ENCODE data around the gene LRRC34. TPM values are rescaled to one million over a fixed set of nuclear protein-coding genes. Genes with fewer than 3 reads are reported as not detected.

Gene LRRC34
- total RNA-seq = 1.2 and 2.2 TPM in 2 replicates

GRCh38 chr3:169812332-169813235, at the start of gene LRRC34, which contains the start of gene LRRIQ4:
Gene LRRC34 (minus strand): TSS chr3:169812904. CDS start chr3:169812548, 356 bp downstream.
Gene LRRIQ4 (plus strand): TSS chr3:169812870. CDS start chr3:169821922, 9,052 bp downstream.

GRCh38 chr3:169772897-169773816, 39.5 kb downstream of the LRRC34 start, which contains the start of gene MYNN:
Gene MYNN (plus strand): TSS chr3:169773396. CDS start chr3:169774296, 900 bp downstream.

GRCh38 chr3:169769287-169770181, 43.2 kb downstream of the LRRC34 start, which contains the start of gene ACTRT3:
Gene ACTRT3 (minus strand): TSS chr3:169769561. CDS start chr3:169769520, 41 bp downstream.

DNA sequence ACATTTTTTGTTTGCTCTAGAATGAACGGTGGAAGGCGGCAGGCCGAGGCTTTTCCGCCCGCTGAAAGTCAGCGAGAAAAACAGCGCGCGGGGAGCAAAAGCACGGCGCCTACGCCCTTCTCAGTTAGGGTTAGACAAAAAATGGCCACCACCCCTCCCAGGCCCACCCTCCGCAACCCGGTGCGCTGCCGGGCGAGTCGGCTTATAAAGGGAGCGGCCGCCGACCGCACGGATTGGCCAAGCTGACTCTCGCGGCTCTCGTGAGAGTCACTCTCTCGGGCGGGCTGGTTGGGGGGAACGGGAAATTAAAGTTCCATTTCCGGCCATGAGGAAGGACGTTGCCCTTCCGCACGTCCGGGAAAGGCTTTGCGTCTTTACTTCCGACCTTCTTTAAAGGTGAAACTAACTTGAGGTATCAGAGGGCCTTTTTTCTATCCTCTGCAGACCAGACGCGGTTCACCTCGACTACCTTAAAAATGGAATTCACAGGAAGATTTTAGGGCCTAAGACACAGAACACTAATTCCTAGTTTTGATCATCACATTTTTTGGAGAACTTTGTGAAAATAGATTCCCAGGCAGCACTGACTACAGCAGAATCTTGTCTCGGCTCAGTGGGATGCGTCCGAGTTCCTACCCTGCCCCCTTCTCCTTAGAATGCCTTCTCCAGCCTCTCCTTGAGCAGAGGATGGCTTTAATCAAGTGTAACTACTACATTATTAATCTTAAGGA, 47.7 kb downstream of the LRRC34 start, which contains the start of gene TERC:
Gene TERC, minus strand, starts transcription at position 179 of the 731 bp plus-strand sequence.

Other genes starting within 250 kb of the LRRC34 start
- gene MECOM, start 149.2 kb downstream of the LRRC34 start, total RNA-seq = 3.0 and 3.7 TPM in 2 replicates
- gene TERC, start 47.8 kb downstream of the LRRC34 start, total RNA-seq = 47.0 and 112 TPM in 2 replicates
- gene ACTRT3, start 43.3 kb downstream of the LRRC34 start, total RNA-seq = 1.0 and 2.7 TPM in 2 replicates
- gene MYNN, start 39.5 kb downstream of the LRRC34 start, total RNA-seq = 20.5 and 28.4 TPM in 2 replicates
- gene LRRIQ4, start within 50 bp of the LRRC34 start, total RNA-seq = 0.09 TPM in 1 of 2 replicates, not detected in the other
- not detected in 2 replicates for gene LRRC31, start 57.0 kb upstream of the LRRC34 start, total RNA-seq
- not detected in 2 replicates for gene SAMD7, start 98.7 kb upstream of the LRRC34 start, total RNA-seq
- gene SEC62, start 153.9 kb upstream of the LRRC34 start, total RNA-seq = 36.0 and 47.3 TPM in 2 replicates
- gene GPR160, start 225.1 kb upstream of the LRRC34 start, total RNA-seq = 1.2 TPM in 2 replicates